ENCODE measurements around the gene HK1.
"Not testable (repeated sequence)": the region's sequence is repeated elsewhere in the genome, so short reads cannot be mapped to it uniquely, and the experiment has no call there.

HK1 gene

GRCh38 chr10:69327463-69328379 lies 49.4 kb downstream of the HK1 start:
- TF ChIP-seq CTCF (conservative IDR thresholded peaks at IDR 0.05; ENCODE audit: low read depth, low read length): no peak
- no peak for DNase-seq (ENCODE audit: low read depth)
- no peak overlapping the region for H3K4me3 ChIP-seq (ENCODE audit: low read length)

- DNase-seq (ENCODE audit: low read depth): no peak
- no peak overlapping the region for H3K4me3 ChIP-seq (ENCODE audit: low read length)
- TF ChIP-seq CTCF (conservative IDR thresholded peaks at IDR 0.05; ENCODE audit: low read depth, low read length): no peak
Measured at GRCh38 chr10:69328380-69328735, 50.1 kb downstream of the HK1 start.

- not testable (repeated sequence) for DNase-seq (ENCODE audit: low read depth)
Measured at GRCh38 chr10:69328888-69329287, 50.6 kb downstream of the HK1 start.

GRCh38 chr10:69329721-69330178 lies 51.5 kb downstream of the HK1 start:
- DNase-seq (ENCODE audit: low read depth): no peak
- TF ChIP-seq CTCF (conservative IDR thresholded peaks at IDR 0.05; ENCODE audit: low read depth, low read length): no peak
- H3K4me3 ChIP-seq (ENCODE audit: low read length): no peak overlapping the region

More at GRCh38 chr10:69328888-69329287, 50.6 kb downstream of the HK1 start:
- H3K4me3 ChIP-seq (ENCODE audit: low read length): not testable (repeated sequence)

GRCh38 chr10:69331161-69331560 lies 52.9 kb downstream of the HK1 start:
- DNase-seq (ENCODE audit: low read depth): no peak
- no peak for TF ChIP-seq CTCF (conservative IDR thresholded peaks at IDR 0.05; ENCODE audit: low read depth, low read length)
- no peak overlapping the region for H3K4me3 ChIP-seq (ENCODE audit: low read length)

- no peak for TF ChIP-seq CTCF (conservative IDR thresholded peaks at IDR 0.05; ENCODE audit: low read depth, low read length)
- H3K4me3 ChIP-seq (ENCODE audit: low read length): no peak overlapping the region
- no peak for DNase-seq (ENCODE audit: low read depth)
Measured at GRCh38 chr10:69332278-69333010, 54.1 kb downstream of the HK1 start.

- DNase-seq (ENCODE audit: low read depth): no peak
- peak; percentile 33 for TF ChIP-seq CTCF (conservative IDR thresholded peaks at IDR 0.05; ENCODE audit: low read depth, low read length)
- H3K4me3 ChIP-seq (ENCODE audit: low read length): no peak overlapping the region
Measured at GRCh38 chr10:69333205-69333604, 54.9 kb downstream of the HK1 start.

- H3K4me3 ChIP-seq (ENCODE audit: low read length); DNase-seq (ENCODE audit: low read depth): not testable (repeated sequence)
Measured at GRCh38 chr10:69333865-69334301, 55.6 kb downstream of the HK1 start.
